Type B pancreatic cell (in vitro differentiated cells): ENCODE data around the gene ATP5F1A. TPM values are rescaled to one million over a fixed set of nuclear protein-coding genes. Genes with fewer than 3 reads are reported as not detected.

Source experiments
- DNase-seq: peaks from one replicate; pipeline ENCODE4 v3.0.0; 2021; ENCODE audit warnings: mixed read lengths; ENCODE audit not compliant: unreplicated experiment; ENCODE audit errors: extremely low spot score
- H3K27ac Mint-ChIP-seq: 2 replicates; pipeline ENCODE4 v1.8.0; 2021; ENCODE audit warnings: mild to moderate bottlenecking, mixed read lengths
- H3K27me3 Mint-ChIP-seq: 2 replicates; pipeline ENCODE4 v1.8.0; 2021; ENCODE audit warnings: mixed read lengths
- H3K36me3 Mint-ChIP-seq: 2 replicates; pipeline ENCODE4 v1.8.0; 2021; ENCODE audit warnings: mixed read lengths
- H3K4me1 Mint-ChIP-seq: one replicate; pipeline ENCODE4 v1.8.0; 2021; ENCODE audit warnings: mixed read lengths; ENCODE audit not compliant: unreplicated experiment
- H3K4me3 Mint-ChIP-seq: 2 replicates; pipeline ENCODE4 v1.8.0; 2021; ENCODE audit warnings: mild to moderate bottlenecking, mixed read lengths
- H3K9me3 Mint-ChIP-seq: 2 replicates; pipeline ENCODE4 v1.8.0; 2021; ENCODE audit warnings: mixed read lengths
- total RNA-seq: library from RNA; stranded (reverse); gene quantifications from 2 replicates; pipeline ENCODE4 v1.2.1, GENCODE V29; 2021; ENCODE audit warnings: low replicate concordance
- TF ChIP-seq, protein P1 (sequence below): fragments of 200-600 bp; sonication (generic); conservative IDR thresholded peaks from 2 replicates; pipeline ENCODE4 v1.5.0; 2021; ENCODE audit warnings: antibody characterized with exemption, mild to moderate bottlenecking

Gene ATP5F1A
- total RNA-seq, 1 donor from 2014 or later, result 526 TPM

DNA sequence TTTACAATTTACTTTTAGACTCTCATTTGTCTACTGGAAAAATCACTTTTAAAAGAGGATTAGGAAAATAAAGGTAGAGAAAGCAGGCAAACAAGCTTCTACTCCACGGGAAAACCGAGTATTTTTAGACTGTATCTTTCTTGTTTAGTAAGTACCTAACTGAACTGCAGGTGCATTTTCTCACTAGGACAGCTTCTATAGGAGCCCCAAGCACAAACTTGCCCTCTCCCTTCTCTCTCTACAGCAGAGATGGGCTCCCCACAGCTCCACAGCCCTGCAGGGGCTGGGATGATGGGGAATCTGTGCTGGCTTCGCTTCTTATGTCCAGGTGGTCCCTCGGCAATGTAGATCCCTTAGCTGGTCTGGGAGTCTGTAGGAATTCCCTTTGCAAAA, 42.3 kb downstream of the ATP5F1A start:
- Mint-ChIP-seq H3K36me3 (no peaks in the 10 kb centered on the region), H3K4me1 (peaks cover 21% of the 10 kb centered on the region), H3K9me3 (no peaks in the 10 kb centered on the region), H3K4me3 (no peak overlapping the region), H3K27ac (no peak overlapping the region), H3K27me3 (no peaks in the 10 kb centered on the region)
- TF ChIP-seq, protein P1, sequence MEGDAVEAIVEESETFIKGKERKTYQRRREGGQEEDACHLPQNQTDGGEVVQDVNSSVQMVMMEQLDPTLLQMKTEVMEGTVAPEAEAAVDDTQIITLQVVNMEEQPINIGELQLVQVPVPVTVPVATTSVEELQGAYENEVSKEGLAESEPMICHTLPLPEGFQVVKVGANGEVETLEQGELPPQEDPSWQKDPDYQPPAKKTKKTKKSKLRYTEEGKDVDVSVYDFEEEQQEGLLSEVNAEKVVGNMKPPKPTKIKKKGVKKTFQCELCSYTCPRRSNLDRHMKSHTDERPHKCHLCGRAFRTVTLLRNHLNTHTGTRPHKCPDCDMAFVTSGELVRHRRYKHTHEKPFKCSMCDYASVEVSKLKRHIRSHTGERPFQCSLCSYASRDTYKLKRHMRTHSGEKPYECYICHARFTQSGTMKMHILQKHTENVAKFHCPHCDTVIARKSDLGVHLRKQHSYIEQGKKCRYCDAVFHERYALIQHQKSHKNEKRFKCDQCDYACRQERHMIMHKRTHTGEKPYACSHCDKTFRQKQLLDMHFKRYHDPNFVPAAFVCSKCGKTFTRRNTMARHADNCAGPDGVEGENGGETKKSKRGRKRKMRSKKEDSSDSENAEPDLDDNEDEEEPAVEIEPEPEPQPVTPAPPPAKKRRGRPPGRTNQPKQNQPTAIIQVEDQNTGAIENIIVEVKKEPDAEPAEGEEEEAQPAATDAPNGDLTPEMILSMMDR, result no peak
- DNase-seq, result no peak

DNA sequence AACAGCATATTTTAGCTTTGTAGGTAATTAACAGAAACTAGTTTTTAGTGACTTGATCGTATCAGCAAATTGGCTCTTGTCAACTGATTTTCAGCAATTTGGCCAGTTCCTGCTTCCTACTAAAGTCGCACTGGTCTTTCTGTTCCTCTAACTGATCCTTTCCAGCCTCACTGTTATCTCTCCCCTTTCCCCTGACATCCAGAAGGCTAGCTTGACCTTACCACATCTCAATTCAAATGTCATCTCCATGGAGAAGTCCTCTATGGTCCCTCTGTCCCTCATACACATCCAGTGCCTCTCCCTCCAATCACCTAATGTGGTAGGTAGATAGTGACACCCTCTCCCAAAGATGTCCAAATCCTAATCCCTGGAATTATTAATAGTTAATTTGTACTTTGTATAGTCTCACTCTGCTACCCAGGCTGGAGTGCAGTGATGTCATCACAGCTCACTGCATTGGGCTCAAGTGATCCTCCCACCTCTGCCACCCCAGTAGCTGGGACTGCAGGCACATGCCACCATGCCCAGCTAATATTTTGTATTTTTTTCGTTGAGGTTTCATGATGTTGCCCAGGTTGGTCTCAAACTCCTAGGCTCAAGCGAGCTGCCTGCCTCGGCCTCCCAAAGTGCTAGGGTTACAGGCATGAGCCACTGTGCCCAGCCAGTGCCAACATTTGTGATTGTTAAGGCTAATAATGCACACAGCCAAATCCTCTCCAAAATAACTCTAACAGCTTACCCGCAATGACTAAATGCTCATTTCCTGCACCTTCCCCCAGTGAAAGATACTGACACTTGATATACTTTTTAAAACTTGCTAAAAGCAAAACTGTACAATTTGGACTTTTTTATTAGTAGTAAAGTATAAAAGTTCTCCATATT, 42.9 kb downstream of the ATP5F1A start:
- Mint-ChIP-seq H3K4me1 (peaks cover 17% of the 10 kb centered on the region), H3K27ac (no peak overlapping the region), H3K36me3 (no peaks in the 10 kb centered on the region), H3K4me3 (no peak overlapping the region), H3K27me3 (no peaks in the 10 kb centered on the region), H3K9me3 (no peaks in the 10 kb centered on the region)
- no peak for DNase-seq
- TF ChIP-seq, protein P1, result no peak

DNA sequence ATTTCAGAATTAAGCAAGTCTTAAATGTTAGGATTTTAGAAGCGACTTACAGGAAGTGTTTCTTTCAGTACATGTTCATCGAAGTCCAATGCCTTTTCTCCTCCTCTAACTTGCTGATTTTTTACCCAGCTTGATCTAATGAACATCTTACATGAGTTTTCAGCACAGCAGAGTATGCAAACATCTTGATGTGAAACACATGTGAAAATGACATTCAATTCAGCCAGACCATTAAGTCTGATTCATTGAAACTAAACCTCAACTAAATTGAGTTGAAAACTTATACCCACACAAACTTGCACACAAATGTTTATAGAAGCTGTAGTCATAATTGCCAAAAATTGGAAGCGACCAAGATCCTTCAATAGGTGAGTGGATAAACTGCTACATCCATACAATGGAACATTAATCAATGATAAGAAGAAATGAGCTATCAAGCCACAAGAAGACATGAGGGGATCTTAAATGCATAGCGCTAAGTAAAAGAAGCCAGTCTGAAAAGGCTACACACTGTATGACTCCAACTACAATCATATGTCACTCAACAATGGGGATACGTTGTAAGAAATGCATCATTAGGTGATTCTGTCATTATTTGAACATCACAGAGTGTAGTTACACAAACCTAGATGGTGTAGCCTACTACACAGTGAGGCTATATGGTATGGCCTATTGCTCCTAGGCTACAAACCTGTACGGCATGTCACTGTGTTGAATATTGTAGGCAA, 44.6 kb downstream of the ATP5F1A start:
- Mint-ChIP-seq H3K9me3 (no peaks in the 10 kb centered on the region), H3K27me3 (no peaks in the 10 kb centered on the region), H3K4me1 (peaks cover 18% of the 10 kb centered on the region), H3K4me3 (no peak overlapping the region), H3K27ac (no peak overlapping the region), H3K36me3 (no peaks in the 10 kb centered on the region)
- TF ChIP-seq, protein P1, result no peak
- no peak for DNase-seq

DNA sequence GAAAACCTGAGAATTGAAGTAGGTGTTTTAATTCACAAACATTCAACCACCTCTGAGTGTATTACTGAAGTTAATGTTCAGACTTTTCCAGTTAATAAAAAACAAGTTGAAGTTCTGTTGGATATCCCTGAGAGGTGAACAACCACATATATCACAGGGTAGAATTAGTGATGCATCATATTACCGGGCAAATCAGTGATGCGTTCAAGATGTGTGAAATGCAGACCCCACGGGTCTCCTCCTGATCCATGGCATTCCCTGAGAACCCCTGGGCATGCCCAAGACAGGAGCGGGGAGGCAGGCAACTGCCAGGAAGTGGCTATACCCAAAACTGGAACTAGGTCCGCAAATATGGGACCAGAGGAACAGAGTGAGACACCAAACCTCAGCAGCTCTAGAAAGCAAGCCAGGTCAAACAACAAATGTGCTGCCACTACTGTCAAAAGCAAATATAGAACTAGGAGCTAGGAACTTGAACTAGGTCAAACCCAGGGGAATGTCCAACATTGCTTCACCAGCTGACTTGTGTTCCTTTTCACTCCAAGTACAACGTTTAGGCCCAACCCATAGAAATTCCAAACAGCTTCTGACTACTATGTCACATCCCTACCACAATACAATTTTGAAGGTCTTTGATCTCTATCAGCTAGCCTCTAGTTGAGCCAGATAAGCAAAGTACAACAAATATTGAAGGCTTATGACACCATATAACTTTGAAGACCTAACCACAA, 46.2 kb downstream of the ATP5F1A start:
- Mint-ChIP-seq H3K4me1 (peaks cover 21% of the 10 kb centered on the region), H3K4me3 (no peak overlapping the region), H3K27ac (no peak overlapping the region), H3K36me3 (no peaks in the 10 kb centered on the region), H3K9me3 (no peaks in the 10 kb centered on the region), H3K27me3 (no peaks in the 10 kb centered on the region)
- no peak for DNase-seq
- TF ChIP-seq, protein P1, result no peak

DNA sequence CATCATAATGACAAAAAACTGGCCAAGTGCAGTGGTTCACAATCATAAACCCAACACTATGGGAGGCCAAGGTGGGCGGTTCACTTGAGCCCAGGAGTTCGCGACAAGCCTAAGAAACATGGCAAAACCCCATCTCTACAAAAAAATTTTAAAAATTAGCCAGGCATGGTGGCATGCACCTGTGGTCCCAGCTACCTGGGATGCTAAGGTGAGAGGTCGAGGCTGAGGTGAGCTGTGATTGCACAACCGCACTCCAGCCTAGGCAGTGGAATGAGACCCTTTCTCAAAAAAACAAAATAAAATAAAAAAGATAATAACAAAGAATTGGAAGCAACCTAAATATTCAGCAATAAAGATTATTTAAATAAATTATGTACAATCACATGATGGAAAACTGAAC, 47.8 kb downstream of the ATP5F1A start:
- H3K9me3 Mint-ChIP-seq, result no peaks in the 10 kb centered on the region
- no peak for DNase-seq
- no peaks in the 10 kb centered on the region for H3K36me3 Mint-ChIP-seq

More for the DNA sequence above, 47.8 kb downstream of the ATP5F1A start:
- Mint-ChIP-seq H3K27ac (no peak overlapping the region), H3K4me3 (no peak overlapping the region), H3K4me1 (peaks cover 21% of the 10 kb centered on the region), H3K27me3 (no peaks in the 10 kb centered on the region)
- TF ChIP-seq, protein P1, result no peak
